Mesodermal cell (in vitro differentiated cells): ENCODE results near the gene GADD45GIP1.
"Not testable (repeated sequence)": the region's sequence is repeated elsewhere in the genome, so short reads cannot be mapped to it uniquely, and the experiment has no call there.

Experiments
- H3K27ac ChIP-seq: 2 replicates; pipeline ENCODE4 v1.7.0; 2013; ENCODE audit warnings: mild to moderate bottlenecking, low read depth, low read length, moderate library complexity; ENCODE audit not compliant: severe bottlenecking
- H3K36me3 ChIP-seq: 2 replicates; pipeline ENCODE4 v1.7.1; 2013; ENCODE audit warnings: mild to moderate bottlenecking, low read length, moderate library complexity; ENCODE audit not compliant: control insufficient read depth, insufficient read depth
- H3K4me1 ChIP-seq: one replicate; pipeline ENCODE4 v1.7.1; 2013; ENCODE audit warnings: mild to moderate bottlenecking, low read length; ENCODE audit not compliant: insufficient read depth, control insufficient read depth, poor library complexity, severe bottlenecking
- H3K4me3 ChIP-seq: 2 replicates; pipeline ENCODE4 v1.7.0; 2013; ENCODE audit warnings: low read length, control low read depth, mild to moderate bottlenecking; ENCODE audit not compliant: insufficient read depth, poor library complexity, severe bottlenecking; ENCODE audit errors: extremely low read depth
- H3K9me3 ChIP-seq: 2 replicates; pipeline ENCODE4 v1.7.1; 2013; ENCODE audit warnings: mild to moderate bottlenecking, low read length, moderate library complexity; ENCODE audit not compliant: control insufficient read depth
- WGBS, 2 experiments: methylation state at CpG; one replicate each; pipeline ENCODE4 v1.1.5; 2013; ENCODE audit warnings: missing lambda C conversion rate in 2 of 2; ENCODE audit not compliant: insufficient coverage in 2 of 2; 5-methylcytosine and 5-hydroxymethylcytosine counted together

GADD45GIP1 gene

DNA sequence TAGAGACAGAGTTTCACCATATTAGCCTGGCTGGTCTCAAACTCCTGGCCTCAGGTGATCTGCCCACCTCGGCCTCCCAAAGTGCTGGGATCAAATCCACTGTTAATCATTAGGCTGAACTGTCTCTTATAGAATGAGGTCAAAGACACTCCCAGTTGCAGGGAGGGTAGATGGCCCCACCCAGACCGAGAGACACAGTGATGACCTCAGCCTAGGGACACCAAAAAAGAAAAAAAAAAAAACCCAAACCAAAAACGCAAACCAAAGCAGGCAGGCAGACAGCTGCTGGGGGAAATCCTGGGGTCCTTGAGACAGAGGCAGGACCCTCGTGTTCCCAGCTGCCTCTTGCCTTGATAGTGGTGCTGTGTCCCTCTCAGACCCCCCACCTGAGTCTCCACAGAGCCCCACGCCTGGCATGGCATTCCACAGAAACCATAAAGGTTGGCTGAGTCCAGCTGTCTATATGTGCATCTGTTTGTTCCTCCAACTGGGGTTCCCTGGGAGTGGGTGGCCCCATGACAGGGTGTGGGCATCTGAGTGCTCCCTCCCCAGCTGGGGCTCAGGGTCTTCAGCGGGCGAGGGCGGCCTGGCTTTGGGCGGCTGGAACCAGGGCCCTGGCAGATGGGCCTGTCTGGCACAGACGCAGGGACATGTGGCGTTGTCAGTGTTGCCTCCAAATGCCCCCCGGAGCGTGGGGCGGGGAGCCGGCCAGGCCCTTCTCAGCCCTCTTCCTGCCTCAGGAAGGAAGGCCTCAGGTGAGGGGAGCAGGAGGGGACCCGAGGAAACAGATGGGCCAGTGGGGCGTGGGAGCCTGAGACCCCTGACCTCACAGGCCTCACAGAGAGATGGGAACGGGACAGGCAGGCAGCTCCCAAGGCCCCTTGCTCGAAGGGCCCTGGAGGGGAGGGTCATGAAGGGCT lies 17.5 kb upstream of the GADD45GIP1 start:
- 74 to 79% methylated on average over 13 to 15 of the region's 19 CpGs for WGBS, 2 experiments

DNA sequence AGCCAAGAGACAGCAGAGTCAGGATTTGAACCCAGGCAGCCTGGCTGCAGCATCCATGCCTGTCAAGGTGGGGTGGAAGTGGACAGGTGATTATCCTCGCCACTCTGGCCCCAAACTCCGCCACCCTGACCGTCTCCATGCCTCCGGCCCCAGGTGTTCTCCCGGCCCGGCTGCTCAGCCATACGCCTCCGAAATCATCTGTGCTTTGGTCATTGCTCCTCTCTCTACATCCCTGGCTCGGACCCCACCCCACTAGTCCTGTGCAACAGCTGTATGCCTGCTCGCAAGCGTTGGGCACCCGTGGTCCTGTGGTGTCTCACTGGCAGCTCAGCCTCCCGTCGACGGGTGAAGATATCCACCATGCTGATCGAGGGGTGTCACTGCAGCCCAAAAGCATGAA lies 16.2 kb upstream of the GADD45GIP1 start:
- H3K9me3 ChIP-seq: no peaks in the 10 kb centered on the region
- 93 to 94% methylated on average over 13 to 16 of the region's 16 CpGs for WGBS, 2 experiments
- H3K36me3 ChIP-seq: no peaks in the 10 kb centered on the region
- no peaks in the 10 kb centered on the region for H3K4me1 ChIP-seq
- no peak overlapping the region for H3K27ac ChIP-seq
- no peak overlapping the region for H3K4me3 ChIP-seq

More for the DNA sequence above, 17.5 kb upstream of the GADD45GIP1 start:
- Histone ChIP-seq H3K4me1 (no peaks in the 10 kb centered on the region), H3K4me3 (no peak overlapping the region), H3K36me3 (no peaks in the 10 kb centered on the region), H3K9me3 (no peaks in the 10 kb centered on the region), H3K27ac (no peak overlapping the region)

DNA sequence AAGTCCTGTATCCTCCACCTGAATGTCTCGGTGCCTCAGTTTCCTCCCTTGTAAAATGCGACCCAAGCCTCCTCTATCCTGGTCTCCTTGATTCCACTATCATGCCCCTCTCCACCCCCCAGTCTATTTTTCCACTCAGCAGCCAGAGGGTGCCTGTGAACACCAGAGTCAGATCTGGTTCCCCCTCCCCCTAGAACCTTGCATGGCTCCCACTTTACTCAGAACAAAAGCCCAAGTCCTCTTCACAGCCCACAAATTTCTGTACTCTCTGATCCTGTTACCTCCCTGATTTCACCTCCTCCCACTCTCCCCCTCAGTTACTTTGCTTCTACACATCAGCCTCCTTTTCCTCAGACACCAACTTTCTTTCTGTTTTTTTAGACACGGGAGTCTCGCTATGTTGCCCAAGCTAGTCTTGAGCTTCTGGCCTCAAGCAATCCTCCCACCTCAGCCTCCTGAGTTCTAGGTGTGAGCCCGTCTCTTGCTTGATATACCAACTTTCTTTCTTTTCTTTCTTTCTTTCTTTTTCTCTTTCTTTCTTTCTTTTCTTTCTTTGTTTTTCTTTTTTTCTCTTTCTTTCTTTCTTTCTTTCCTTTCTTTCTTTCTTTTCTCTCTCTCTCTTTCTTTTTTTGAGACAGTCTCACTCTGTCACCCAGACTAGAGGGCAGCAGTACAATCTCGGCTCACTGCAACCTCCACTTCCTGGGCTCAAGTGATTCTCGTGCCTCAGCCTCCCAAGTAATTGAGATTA lies 13.2 kb upstream of the GADD45GIP1 start:
- 89 to 98% methylated on average over 4 to 7 of the region's 7 CpGs for WGBS, 2 experiments
- H3K36me3 ChIP-seq: no peaks in the 10 kb centered on the region
- no peaks in the 10 kb centered on the region for H3K9me3 ChIP-seq
- no peak overlapping the region for H3K27ac ChIP-seq
- peaks cover 5% of the 10 kb centered on the region for H3K4me1 ChIP-seq
- H3K4me3 ChIP-seq: no peak overlapping the region

DNA sequence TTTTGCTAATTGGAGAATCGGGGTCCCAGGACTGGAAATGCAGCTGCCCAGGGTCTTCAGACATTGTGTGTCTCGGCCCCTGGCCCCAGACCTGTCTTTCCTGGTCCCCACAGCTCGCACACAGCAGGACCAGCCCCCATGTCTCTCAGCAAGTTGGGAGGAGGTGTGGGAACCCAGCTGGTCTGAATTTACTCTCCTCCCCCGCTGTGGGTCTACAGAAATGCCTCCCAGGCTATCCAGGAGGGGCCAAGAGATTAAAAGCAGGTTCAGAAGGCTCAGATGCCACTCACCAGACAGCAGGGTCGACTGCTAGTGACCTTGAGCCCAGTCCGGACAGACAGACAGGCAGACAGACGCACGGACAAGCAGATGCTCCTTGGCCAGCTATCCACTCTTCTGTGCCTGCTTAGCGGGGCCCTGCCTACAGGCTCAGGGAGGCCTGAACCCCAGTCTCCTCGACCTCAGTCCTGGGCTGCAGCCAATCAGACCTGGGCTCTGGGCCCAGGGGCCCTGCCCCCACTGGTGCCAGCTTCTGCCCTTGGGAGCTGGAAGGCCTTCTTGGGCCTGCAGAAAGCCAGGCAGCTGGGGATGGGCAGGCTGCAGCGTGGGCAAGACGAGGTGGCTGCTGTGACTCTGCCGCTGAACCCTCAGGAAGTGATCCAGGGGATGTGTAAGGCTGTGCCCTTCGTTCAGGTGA lies 12.4 kb upstream of the GADD45GIP1 start, which contains the start of gene DAND5:
TSS of gene DAND5 (plus strand) at position 285 of the 697 bp plus-strand sequence. CDS start at position 370, 85 bp downstream.
- Histone ChIP-seq H3K4me1 (peaks cover 6% of the 10 kb centered on the region), H3K4me3 (no peak within 1 kb of the TSS), H3K9me3 (no peaks in the 10 kb centered on the region), H3K36me3 (no peaks in the 10 kb centered on the region), H3K27ac (no peak within 1 kb of the TSS)
- WGBS, 2 experiments: 71 to 76% methylated on average over 13 to 14 of the region's 14 CpGs

DNA sequence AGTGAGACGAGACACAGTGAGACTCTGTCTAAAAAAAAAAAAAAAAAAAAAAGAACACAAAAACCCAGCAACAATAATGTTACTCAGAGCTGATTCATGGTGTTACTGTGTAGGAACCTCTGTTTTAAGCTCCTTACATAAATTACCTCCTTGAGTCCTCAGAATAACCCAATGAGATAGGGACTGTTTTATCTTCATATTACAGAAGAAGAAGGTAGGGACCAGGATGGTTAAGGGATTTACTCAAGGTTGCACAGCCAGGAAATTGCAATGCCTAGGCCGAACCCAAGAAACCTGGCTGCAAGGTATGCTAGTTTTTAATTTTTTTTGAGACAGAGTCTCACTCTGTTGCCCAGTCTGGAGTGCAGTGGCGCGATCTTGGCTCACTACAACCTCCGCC lies 10.9 kb upstream of the GADD45GIP1 start:
- Histone ChIP-seq H3K9me3 (no peaks in the 10 kb centered on the region), H3K4me1 (peaks cover 6% of the 10 kb centered on the region), H3K4me3 (no peak overlapping the region), H3K27ac (no peak overlapping the region), H3K36me3 (no peaks in the 10 kb centered on the region)
- 98 to 100% methylated on average over 3 to 4 of the region's 5 CpGs for WGBS, 2 experiments

DNA sequence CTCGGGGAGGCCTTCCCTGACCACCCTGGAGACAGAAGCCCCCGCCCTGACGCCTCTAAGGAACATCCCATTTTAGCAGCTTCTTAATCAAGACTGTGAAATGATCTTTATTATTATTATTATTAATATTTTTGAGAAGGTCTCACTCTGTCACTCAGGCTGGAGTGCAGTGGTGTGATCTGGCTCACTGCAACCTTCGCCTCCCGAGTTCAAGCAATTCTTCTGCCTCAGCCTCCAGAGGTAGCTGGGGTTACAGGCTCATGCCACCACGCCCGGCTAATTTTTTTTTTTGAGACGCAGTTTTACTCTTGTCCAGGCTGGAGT lies 8.8 kb upstream of the GADD45GIP1 start:
- peaks cover 6% of the 10 kb centered on the region for H3K4me1 ChIP-seq
- no peak overlapping the region for H3K4me3 ChIP-seq
- H3K36me3 ChIP-seq: no peaks in the 10 kb centered on the region
- no peak overlapping the region for H3K27ac ChIP-seq
- 91 to 93% methylated on average over 5 of the region's 8 CpGs for WGBS, 2 experiments
- H3K9me3 ChIP-seq: no peaks in the 10 kb centered on the region

DNA sequence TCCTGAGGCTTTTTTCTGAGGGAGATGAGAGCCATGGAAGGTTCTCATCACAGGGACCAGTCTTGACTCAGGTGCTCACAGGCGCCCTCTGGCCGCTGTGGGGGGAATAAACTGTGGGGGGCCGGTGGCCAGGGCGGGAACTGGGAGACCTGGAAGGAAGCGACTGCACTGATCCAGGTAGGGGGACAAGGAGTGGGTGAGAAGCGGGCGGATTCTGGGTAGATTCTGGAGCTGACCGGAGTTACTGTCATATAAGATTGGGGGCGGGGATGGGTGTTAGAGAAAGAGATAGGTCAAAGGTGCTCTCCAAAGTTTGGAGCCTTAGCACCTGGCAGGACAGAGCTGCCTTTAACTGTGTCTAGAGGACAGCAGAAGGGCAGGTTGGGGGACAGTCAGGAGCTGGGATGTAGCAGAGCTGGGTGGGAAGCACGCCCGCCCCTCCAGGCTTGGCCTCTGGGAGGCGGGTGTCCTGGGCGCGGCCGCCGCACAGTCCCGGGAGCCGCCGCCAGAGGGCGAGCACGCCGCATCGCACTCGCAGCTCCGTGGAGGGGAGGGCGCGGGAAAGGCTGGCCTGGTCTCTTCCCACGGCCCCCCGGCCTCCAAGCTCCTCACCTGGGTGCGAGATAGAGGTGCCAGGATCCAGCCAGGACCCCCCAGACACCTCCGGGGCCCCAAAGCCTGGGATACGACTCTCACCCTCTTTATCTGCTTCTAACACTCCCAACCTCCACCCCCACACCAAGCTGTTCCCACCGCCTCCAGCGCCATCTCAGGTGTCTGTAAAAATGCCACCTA lies 8.2 kb upstream of the GADD45GIP1 start:
- Histone ChIP-seq H3K36me3 (no peaks in the 10 kb centered on the region), H3K4me3 (peak overlapping the region; percentile 25), H3K27ac (no peak overlapping the region), H3K9me3 (no peaks in the 10 kb centered on the region), H3K4me1 (peaks cover 6% of the 10 kb centered on the region)
- WGBS, 2 experiments: 4 to 5% methylated on average over 32 to 33 of the region's 34 CpGs

DNA sequence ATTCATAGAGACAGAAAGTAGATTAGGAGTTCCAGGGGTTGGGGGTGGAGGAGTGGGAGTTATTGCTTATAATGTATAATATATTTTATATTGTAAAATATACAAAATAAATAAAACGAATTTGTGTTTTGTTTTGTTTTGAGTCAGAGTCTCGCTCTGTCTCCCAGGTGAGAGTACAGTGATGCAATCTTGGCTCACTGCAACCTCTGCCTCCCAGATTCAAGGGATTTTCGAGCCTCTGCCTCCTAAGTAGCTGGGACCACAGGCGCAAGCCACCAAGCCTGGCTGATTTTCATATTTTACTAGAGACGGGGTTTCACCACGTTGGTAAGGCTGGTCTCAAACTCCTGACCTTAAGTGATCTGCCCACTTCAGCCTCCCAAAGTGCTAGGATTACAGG lies 2.5 kb upstream of the GADD45GIP1 start:
- H3K4me1 ChIP-seq: peaks cover 4% of the 10 kb centered on the region
- H3K9me3 ChIP-seq: no peaks in the 10 kb centered on the region
- H3K36me3 ChIP-seq: peaks cover 12% of the 10 kb centered on the region
- no peak overlapping the region for H3K4me3 ChIP-seq
- WGBS, 2 experiments: 79 to 90% methylated on average over 4 to 5 of the region's 6 CpGs
- H3K27ac ChIP-seq: no peak overlapping the region

DNA sequence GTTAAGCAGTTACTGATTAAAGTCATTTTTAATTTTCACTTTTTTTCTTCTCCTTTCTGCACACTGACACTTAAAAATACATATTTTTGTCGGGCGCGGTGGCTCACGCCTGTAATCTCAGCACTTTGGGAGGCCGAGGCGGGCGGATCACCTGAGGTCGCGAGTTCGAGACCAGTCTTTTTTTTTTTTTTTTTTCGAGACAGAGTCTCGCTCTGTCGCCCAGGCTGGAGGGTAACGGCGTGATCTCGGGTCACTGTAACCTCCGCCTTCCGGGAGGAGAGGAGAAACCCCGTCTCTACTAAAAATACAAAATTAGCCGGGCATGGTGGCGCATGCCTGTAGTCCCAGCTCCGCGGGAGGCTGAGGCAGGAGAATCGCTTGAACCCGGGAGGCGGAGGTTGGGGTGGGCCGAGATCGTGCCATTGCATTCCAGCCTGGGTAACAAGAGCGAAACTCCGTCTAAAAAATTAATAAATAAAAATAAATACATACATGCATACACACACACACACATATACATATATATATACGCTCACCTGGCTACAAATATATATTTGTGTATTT lies 448 bp upstream of the GADD45GIP1 start:
- 86 to 89% methylated on average over 17 to 20 of the region's 31 CpGs for WGBS, 2 experiments
- not testable (repeated sequence) for H3K9me3 ChIP-seq, H3K4me1 ChIP-seq
- H3K4me3 ChIP-seq: peak overlapping the region; percentile 79
- peaks cover 30% of the 10 kb centered on the region for H3K36me3 ChIP-seq
- peak overlapping the region; percentile 79 for H3K27ac ChIP-seq

DNA sequence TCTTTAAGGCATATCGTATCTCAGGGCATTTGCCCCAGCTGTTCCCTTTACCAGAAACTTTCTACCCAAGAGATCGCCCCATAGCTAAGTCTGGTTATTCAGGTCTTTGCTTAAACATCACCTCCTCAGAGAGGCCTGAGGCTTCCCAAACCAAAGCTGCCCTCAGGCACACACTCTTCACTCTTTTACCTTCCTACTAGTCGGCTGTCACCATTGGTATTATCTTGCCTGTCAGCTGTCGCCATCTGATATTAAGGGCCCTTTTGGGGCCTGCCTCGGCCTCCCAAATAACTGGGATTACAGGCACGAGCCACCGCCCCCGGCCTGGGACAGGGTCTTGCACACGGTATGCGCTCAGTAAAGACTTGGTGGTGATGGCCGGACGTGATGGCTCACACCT lies 1.0 kb downstream of the GADD45GIP1 start:
- H3K9me3 ChIP-seq: no peaks in the 10 kb centered on the region
- peaks cover 45% of the 10 kb centered on the region for H3K36me3 ChIP-seq
- peaks cover 9% of the 10 kb centered on the region for H3K4me1 ChIP-seq
- H3K27ac ChIP-seq: peak overlapping the region; percentile 10
- peak overlapping the region; percentile 79 for H3K4me3 ChIP-seq
- WGBS, 2 experiments: 66 to 69% methylated on average over 11 to 12 of the region's 12 CpGs
